ENCODE data around the gene MLNR.
A peak's percentile ranks its signal among the peaks of the same experiment; 100 is the strongest.

MLNR gene

GRCh38 chr13:49220036-49220855 lies at the start of gene MLNR:
TSS of gene MLNR (plus strand) at chr13:49220338. CDS start at chr13:49220338, 0 bp downstream.
- DNase-seq: peak; percentile 58 to 85

- no peak for DNase-seq
Measured at GRCh38 chr13:49171359-49171758, 48.8 kb upstream of the MLNR start.

GRCh38 chr13:49183672-49184325 lies 36.3 kb upstream of the MLNR start:
- no peak for DNase-seq

GRCh38 chr13:49184621-49185020 lies 35.5 kb upstream of the MLNR start:
- no peak for DNase-seq

- DNase-seq: no peak
Measured at GRCh38 chr13:49185264-49185663, 34.9 kb upstream of the MLNR start.

GRCh38 chr13:49190901-49191300 lies 29.2 kb upstream of the MLNR start:
- no peak for DNase-seq

GRCh38 chr13:49206641-49207040 lies 13.5 kb upstream of the MLNR start:
- no peak for DNase-seq

- DNase-seq: no peak
Measured at GRCh38 chr13:49208619-49209018, 11.5 kb upstream of the MLNR start.

GRCh38 chr13:49210114-49210513 lies 10.0 kb upstream of the MLNR start:
- no peak for DNase-seq

- no peak for DNase-seq
Measured at GRCh38 chr13:49210669-49211068, 9.5 kb upstream of the MLNR start.

GRCh38 chr13:49213539-49213938 lies 6.6 kb upstream of the MLNR start:
- DNase-seq: peak in 1 of 2 experiments; percentile 28

GRCh38 chr13:49213997-49214916 lies 5.9 kb upstream of the MLNR start:
- DNase-seq: no peak

GRCh38 chr13:49214917-49215376 lies 5.2 kb upstream of the MLNR start:
- DNase-seq: peak in 1 of 2 experiments; percentile 42

- no peak for DNase-seq
Measured at GRCh38 chr13:49216334-49216733, 3.8 kb upstream of the MLNR start.

GRCh38 chr13:49217962-49218492 lies 2.1 kb upstream of the MLNR start:
- DNase-seq: no peak

- peak in 1 of 2 experiments; percentile 11 for DNase-seq
Measured at GRCh38 chr13:49218493-49219051, 1.6 kb upstream of the MLNR start.

- no peak for DNase-seq
Measured at GRCh38 chr13:49219647-49220035, 497 bp upstream of the MLNR start.

- no peak for DNase-seq
Measured at GRCh38 chr13:49220856-49221589, 885 bp downstream of the MLNR start.

GRCh38 chr13:49221590-49221965 lies 1.4 kb downstream of the MLNR start:
- DNase-seq: no peak

GRCh38 chr13:49225223-49226042 lies 5.3 kb downstream of the MLNR start:
- no peak for DNase-seq

GRCh38 chr13:49226613-49227012 lies 6.5 kb downstream of the MLNR start:
- DNase-seq: no peak

Measured in NCI-H526 (cell line).